ENCODE results near the gene ELFN1. TPM values are rescaled to one million over a fixed set of nuclear protein-coding genes. Genes with fewer than 3 reads are reported as not detected.

ELFN1 gene
- total and polyA plus RNA-seq, 5 donors: 9.1 to 13.7 (median 12.4) TPM

GRCh38 chr7:1748076-1748838 lies 78.2 kb downstream of the ELFN1 start:
- Histone ChIP-seq H3K27ac (ENCODE audit: low read length) (peak overlapping the region; percentile 31), H3K4me3 (ENCODE audit: low read length) (no peak overlapping the region), H3K4me1 (ENCODE audit: control insufficient read depth, insufficient read depth, low read length) (peaks cover 5% of the 10 kb centered on the region), H3K27me3 (ENCODE audit: control insufficient read depth, insufficient read depth) (no peaks in the 10 kb centered on the region), H3K9me3 (ENCODE audit: control insufficient read depth, low read length) (no peaks in the 10 kb centered on the region)
- DNase-seq (peak in 2 of 3 donors; percentile 55 to 67), ATAC-seq (peak; percentile 2 to 7)
- 63% methylated on average over 32 of the region's 32 CpGs for WGBS
- intact Hi-C loops (cut with DNase I): no loop called here

DNA sequence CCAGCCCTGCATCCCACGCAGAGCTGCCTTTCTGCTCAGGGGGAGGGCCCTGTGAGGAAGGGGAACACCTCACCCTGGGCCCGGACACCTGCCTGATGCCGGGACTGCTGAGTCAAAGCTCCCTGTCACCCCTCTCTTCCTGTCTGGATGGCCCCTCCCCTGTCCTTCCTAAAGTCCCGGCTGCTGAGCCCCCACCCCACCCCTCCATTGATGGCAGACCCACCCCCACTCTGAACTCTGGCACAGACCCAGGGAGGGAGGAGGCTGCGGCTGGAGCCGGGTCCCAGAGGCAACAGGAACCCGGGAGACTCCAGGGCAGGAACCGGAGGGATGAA lies 78.7 kb downstream of the ELFN1 start:
- DNase-seq: peak in 1 of 3 donors; percentile 48
- peak overlapping the region; percentile 67 for H3K27ac ChIP-seq (ENCODE audit: low read length)

DNA sequence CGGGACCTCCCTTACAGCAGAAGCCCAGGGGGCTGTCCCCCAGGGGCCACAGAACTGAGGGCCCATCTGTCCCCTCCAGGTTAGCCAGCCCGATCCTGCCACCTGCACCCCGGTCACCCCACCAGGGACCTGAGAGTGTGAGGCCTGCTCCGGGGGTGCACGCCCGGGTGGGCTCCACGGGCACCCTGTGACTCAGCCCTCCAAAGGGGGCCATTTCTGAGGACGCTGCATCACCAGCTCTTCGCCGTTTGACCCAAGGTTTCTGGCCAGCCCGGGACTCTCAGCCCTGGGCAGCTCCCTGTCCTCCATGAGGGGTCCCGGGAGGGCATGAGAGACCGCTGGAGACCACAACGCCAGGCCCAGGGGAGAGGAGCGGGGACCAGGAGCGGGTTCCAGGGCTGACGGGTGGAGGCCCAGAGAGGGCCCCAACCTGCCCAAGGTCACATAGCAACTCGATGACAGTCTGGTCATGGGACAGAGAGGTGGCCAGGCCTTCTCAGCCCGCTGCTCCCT lies 79.3 kb downstream of the ELFN1 start:
- no peak overlapping the region for H3K4me3 ChIP-seq (ENCODE audit: low read length)
- no peaks in the 10 kb centered on the region for H3K27me3 ChIP-seq (ENCODE audit: control insufficient read depth, insufficient read depth)

More for the DNA sequence above, 78.7 kb downstream of the ELFN1 start:
- 23% methylated on average over 8 of the region's 8 CpGs for WGBS
- ATAC-seq: no peak
- intact Hi-C loops (cut with DNase I): no loop called here
- Histone ChIP-seq H3K4me1 (ENCODE audit: control insufficient read depth, insufficient read depth, low read length) (peaks cover 5% of the 10 kb centered on the region), H3K27me3 (ENCODE audit: control insufficient read depth, insufficient read depth) (no peaks in the 10 kb centered on the region), H3K4me3 (ENCODE audit: low read length) (no peak overlapping the region), H3K9me3 (ENCODE audit: control insufficient read depth, low read length) (no peaks in the 10 kb centered on the region)

DNA sequence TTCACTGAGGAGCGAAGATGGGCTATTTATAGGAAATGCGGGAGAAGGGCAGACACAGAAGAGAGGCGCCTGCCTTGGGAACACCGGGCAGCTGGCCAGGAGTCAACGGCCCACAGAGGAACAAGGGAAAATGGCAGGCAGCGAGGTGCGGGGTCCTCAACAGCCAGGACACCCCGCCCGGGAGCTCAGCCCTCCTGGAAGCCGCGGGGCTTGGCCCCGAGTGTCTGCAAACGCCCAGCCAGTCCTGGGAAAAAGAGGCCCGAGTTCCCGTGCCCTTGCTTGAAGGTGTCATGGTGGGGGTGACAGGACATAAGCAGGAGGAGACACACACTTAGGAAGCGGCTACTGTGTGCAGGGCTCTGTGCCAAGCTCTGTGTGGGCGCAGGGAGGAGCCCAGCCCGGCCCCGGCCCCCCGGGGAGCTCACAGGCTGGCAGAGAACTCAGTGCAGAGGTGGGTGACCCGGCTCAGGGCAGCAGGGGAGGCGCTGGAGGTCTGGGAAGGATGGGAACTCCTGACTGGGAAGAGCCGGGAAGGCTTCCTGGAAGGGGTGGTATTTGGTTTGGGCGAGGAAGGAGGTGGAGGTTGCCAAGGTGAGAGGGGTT lies 79.9 kb downstream of the ELFN1 start:
- Histone ChIP-seq H3K27ac (ENCODE audit: low read length) (peak overlapping the region; percentile 67), H3K27me3 (ENCODE audit: control insufficient read depth, insufficient read depth) (no peaks in the 10 kb centered on the region), H3K4me1 (ENCODE audit: control insufficient read depth, insufficient read depth, low read length) (peaks cover 5% of the 10 kb centered on the region), H3K4me3 (ENCODE audit: low read length) (no peak overlapping the region), H3K9me3 (ENCODE audit: control insufficient read depth, low read length) (no peaks in the 10 kb centered on the region)
- intact Hi-C loops (cut with DNase I): loop anchor here in 2 of 4 donors (10.0 kb wide), 1 partner anchor 85 kb away; no protein-coding TSS in a partner anchor
- peak; percentile 57 to 84 (median 82) for DNase-seq
- ATAC-seq: peak; percentile 34 to 66
- WGBS: 29% methylated on average over 24 of the region's 24 CpGs

More for the DNA sequence above, 79.3 kb downstream of the ELFN1 start:
- 65% methylated on average over 19 of the region's 19 CpGs for WGBS
- no peaks in the 10 kb centered on the region for H3K9me3 ChIP-seq (ENCODE audit: control insufficient read depth, low read length)
- intact Hi-C loops (cut with DNase I): no loop called here
- DNase-seq: peak in 1 of 3 donors; percentile 55
- H3K27ac ChIP-seq (ENCODE audit: low read length): peak overlapping the region; percentile 67
- ATAC-seq: peak; percentile 75 to 82
- H3K4me1 ChIP-seq (ENCODE audit: control insufficient read depth, insufficient read depth, low read length): peaks cover 5% of the 10 kb centered on the region

DNA sequence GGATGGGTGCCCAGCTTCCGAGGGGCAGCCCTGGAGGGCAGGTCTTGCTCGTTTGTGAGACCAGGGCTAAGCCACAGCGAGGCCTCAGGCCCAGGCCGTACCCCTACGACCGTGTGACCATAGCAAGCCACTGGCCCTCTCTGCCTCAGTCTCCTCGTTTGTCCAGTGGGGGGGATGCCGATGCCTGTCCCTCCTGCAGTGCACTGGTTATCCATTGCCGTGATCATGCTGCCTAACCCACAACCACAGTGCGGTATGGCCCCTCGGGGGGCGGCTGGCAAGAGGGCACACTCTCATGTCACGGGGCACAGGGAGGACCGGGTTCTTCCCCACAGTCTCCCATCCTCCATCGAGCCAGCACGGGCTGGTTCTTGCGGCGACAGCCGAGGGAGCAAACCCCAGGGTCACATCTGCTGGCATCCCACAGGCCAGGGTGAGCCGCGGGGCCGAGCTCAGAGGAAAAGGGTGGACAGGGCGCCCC lies 80.5 kb downstream of the ELFN1 start:
- WGBS: 84% methylated on average over 23 of the region's 23 CpGs
- intact Hi-C loops (cut with DNase I): loop anchor here in 2 of 4 donors (10.0 kb wide), 1 partner anchor 86 kb away; no protein-coding TSS in a partner anchor
- no peaks in the 10 kb centered on the region for H3K9me3 ChIP-seq (ENCODE audit: control insufficient read depth, low read length)
- ATAC-seq (peak in 1 of 2 donors; percentile 3), DNase-seq (peak in 1 of 3 donors; percentile 45)
- H3K27ac ChIP-seq (ENCODE audit: low read length): no peak overlapping the region
- H3K4me1 ChIP-seq (ENCODE audit: control insufficient read depth, insufficient read depth, low read length): peaks cover 5% of the 10 kb centered on the region
- no peak overlapping the region for H3K4me3 ChIP-seq (ENCODE audit: low read length)
- no peaks in the 10 kb centered on the region for H3K27me3 ChIP-seq (ENCODE audit: control insufficient read depth, insufficient read depth)

- DNase-seq: peak in 1 of 3 donors; percentile 32
- intact Hi-C loops (cut with DNase I): loop anchor here in 2 of 4 donors (10.0 kb wide), 1 partner anchor 87 kb away; no protein-coding TSS in a partner anchor
- H3K4me3 ChIP-seq (ENCODE audit: low read length): no peak overlapping the region
- H3K27ac ChIP-seq (ENCODE audit: low read length): no peak overlapping the region
- WGBS: 80% methylated on average over 9 of the region's 9 CpGs
- ATAC-seq: no peak
- no peaks in the 10 kb centered on the region for H3K9me3 ChIP-seq (ENCODE audit: control insufficient read depth, low read length)
- H3K27me3 ChIP-seq (ENCODE audit: control insufficient read depth, insufficient read depth): no peaks in the 10 kb centered on the region
- H3K4me1 ChIP-seq (ENCODE audit: control insufficient read depth, insufficient read depth, low read length): peaks cover 5% of the 10 kb centered on the region
These were observed 82.0 kb downstream of the ELFN1 start for GRCh38 chr7:1752111-1752510.

DNA sequence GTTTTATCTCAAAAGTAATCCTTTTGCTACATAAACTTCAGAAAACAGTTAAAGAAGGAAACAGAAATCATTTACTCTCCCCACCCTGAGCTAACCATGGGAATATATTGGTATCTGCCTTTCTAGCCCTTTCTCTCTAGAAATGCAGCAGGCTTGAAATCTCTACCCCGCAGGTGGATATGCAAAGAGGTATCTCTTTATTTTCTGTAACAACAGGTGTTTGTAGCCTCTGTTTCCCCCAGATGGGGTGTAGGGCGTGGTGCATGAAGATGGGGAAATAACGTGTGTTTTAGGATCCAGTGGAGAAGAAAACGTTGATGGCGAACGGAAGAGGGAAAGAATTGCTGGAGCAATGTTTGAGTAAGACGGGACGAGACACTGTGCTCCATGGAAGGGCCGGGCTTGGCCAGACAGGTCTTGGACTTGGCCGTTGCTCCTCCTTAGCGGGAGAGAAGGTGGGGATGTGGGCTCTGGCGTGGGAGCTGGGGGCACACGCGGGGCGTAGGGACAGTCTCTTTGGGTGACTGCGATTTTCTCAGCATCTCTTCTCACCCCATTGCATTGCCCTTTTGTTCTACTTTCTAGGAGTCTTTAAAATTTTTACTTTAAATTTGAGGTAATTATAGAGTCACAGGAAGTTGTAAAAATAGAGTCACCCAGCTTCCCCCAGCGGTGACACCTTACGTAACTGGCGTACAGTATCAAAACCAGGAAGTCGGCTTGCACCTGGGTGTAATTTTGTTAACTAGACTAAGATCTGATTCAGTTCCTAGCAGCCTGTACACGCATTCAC lies 82.9 kb downstream of the ELFN1 start:
- no peak overlapping the region for H3K4me3 ChIP-seq (ENCODE audit: low read length)
- H3K27me3 ChIP-seq (ENCODE audit: control insufficient read depth, insufficient read depth): no peaks in the 10 kb centered on the region
- DNase-seq (no peak), ATAC-seq (no peak)
- H3K4me1 ChIP-seq (ENCODE audit: control insufficient read depth, insufficient read depth, low read length): peaks cover 5% of the 10 kb centered on the region
- no peak overlapping the region for H3K27ac ChIP-seq (ENCODE audit: low read length)
- 78% methylated on average over 21 of the region's 21 CpGs for WGBS
- intact Hi-C loops (cut with DNase I): loop anchor here in 2 of 4 donors (10.0 kb wide), 1 partner anchor 88 kb away; no protein-coding TSS in a partner anchor
- H3K9me3 ChIP-seq (ENCODE audit: control insufficient read depth, low read length): no peaks in the 10 kb centered on the region

DNA sequence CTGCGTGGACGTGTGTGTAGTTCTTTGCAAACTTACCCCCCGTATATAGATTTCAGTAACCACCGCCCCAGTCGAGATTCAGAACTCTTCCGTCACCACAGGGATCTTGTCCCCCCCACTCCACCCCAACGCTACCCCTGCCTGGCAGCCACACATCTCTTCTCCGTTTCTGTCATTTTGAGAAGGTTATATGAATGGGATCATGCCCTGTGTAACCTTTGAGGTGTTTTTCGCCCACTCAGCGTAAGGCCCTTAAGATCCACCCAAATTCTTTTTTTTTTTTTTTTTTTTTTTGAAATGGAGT lies 83.4 kb downstream of the ELFN1 start:
- Histone ChIP-seq H3K27ac (ENCODE audit: low read length) (no peak overlapping the region), H3K4me3 (ENCODE audit: low read length) (no peak overlapping the region), H3K27me3 (ENCODE audit: control insufficient read depth, insufficient read depth) (no peaks in the 10 kb centered on the region), H3K9me3 (ENCODE audit: control insufficient read depth, low read length) (no peaks in the 10 kb centered on the region), H3K4me1 (ENCODE audit: control insufficient read depth, insufficient read depth, low read length) (peaks cover 5% of the 10 kb centered on the region)
- intact Hi-C loops (cut with DNase I): loop anchor here in 2 of 4 donors (10.0 kb wide), 1 partner anchor 89 kb away; no protein-coding TSS in a partner anchor
- DNase-seq (no peak), ATAC-seq (no peak)
- 89% methylated on average over 10 of the region's 10 CpGs for WGBS

- intact Hi-C loops (cut with DNase I): loop anchor here in 2 of 4 donors (10.0 kb wide), 1 partner anchor 90 kb away; no protein-coding TSS in a partner anchor
These were observed 84.3 kb downstream of the ELFN1 start for GRCh38 chr7:1754345-1754908.

More at GRCh38 chr7:1754345-1754908, 84.3 kb downstream of the ELFN1 start:
- no peak for DNase-seq
- Histone ChIP-seq H3K9me3 (ENCODE audit: control insufficient read depth, low read length) (no peaks in the 10 kb centered on the region), H3K27me3 (ENCODE audit: control insufficient read depth, insufficient read depth) (no peaks in the 10 kb centered on the region), H3K4me3 (ENCODE audit: low read length) (no peak overlapping the region), H3K4me1 (ENCODE audit: control insufficient read depth, insufficient read depth, low read length) (peaks cover 1% of the 10 kb centered on the region), H3K27ac (ENCODE audit: low read length) (no peak overlapping the region)
- WGBS: 78% methylated on average over 5 of the region's 5 CpGs
- ATAC-seq: no peak
